GM12864 (cell line): ENCODE data around the gene TMEM184C.

Experiments used
- DNase-seq: peaks from one replicate; pipeline ENCODE4 v3.0.0-alpha.2; 2011; ENCODE audit warnings: low read depth
- H3K4me3 ChIP-seq: 2 replicates; pipeline ENCODE4 v1.5.1; 2011; ENCODE audit warnings: mild to moderate bottlenecking, low read depth, low read length, control low read depth
- TF ChIP-seq, protein P1 (sequence below): IDR thresholded peaks from 2 replicates; pipeline ENCODE4 v1.5.1; 2011; ENCODE audit warnings: low read depth, mild to moderate bottlenecking, moderate library complexity, low read length, control low read depth, inconsistent platforms; ENCODE audit errors: missing control alignments

The TMEM184C gene

DNA sequence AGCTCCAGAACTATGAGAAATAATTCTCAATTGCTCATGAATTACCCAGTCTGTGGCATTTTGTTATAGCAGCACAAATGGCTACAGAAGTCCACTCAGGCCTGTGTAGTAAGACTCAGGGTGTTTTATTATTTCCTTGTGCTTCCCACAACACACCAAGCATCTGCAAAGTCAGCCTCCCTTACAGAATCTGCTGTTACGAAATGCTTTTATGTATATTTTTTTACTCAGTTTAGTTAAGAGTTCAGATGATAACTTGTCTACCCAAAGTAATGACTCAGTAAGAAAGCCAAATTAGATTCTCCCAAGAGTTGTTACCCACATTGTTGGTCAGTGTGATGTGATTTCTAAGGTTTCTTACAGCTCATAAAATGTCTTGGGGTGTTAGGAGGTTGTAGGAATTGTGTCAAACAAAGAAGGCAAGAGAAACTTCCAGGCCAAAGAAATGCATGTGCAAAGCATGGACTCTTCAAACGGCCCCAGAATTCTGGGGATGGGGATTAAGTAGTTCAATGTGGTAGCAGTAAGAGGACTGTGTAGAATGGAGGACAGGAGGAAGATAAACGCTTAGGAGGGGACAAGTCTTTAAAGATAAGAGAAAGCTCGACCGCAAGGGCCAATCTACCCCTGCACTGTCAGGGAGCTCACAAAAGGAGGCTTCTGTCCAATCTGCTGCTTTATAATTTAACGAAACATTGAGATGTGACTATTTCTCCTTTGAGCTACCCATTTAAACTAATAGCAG, 35.4 kb upstream of the TMEM184C start:
- DNase-seq = no peak
- no peak overlapping the region for H3K4me3 ChIP-seq
- TF ChIP-seq, protein P1, sequence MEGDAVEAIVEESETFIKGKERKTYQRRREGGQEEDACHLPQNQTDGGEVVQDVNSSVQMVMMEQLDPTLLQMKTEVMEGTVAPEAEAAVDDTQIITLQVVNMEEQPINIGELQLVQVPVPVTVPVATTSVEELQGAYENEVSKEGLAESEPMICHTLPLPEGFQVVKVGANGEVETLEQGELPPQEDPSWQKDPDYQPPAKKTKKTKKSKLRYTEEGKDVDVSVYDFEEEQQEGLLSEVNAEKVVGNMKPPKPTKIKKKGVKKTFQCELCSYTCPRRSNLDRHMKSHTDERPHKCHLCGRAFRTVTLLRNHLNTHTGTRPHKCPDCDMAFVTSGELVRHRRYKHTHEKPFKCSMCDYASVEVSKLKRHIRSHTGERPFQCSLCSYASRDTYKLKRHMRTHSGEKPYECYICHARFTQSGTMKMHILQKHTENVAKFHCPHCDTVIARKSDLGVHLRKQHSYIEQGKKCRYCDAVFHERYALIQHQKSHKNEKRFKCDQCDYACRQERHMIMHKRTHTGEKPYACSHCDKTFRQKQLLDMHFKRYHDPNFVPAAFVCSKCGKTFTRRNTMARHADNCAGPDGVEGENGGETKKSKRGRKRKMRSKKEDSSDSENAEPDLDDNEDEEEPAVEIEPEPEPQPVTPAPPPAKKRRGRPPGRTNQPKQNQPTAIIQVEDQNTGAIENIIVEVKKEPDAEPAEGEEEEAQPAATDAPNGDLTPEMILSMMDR = no peak

DNA sequence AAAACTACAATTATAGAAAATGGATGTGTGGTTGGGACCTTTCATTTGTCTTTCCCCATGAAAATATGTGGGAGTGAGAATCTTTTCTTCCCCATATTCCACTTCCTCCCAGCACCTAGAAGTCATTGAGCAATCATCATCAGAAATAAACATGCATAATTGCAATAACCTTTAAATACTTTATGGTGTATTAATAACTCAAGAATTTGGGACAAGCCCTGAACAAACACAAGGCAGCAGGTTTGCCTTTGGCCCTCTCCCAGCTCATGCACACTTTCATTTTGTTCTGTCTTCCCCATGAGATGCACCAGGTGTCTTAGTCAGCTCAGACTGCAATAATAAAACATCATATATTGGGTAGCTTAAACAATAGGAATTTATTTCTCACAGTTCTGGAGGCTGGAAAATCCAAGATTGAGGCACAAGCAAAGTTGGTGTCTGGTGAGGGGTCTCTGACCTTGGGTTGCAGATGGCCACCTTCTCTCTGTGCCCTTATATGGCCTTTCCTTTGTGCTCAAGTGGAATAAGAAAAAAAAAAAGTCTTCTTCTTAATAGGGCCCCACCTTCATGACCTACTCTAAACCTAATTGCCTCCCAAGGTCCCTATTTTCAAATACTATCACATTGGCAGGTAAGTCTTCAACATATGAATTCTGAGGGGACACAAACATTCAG, 34.7 kb upstream of the TMEM184C start:
- DNase-seq = no peak
- no peak overlapping the region for H3K4me3 ChIP-seq
- TF ChIP-seq, protein P1 = no peak

DNA sequence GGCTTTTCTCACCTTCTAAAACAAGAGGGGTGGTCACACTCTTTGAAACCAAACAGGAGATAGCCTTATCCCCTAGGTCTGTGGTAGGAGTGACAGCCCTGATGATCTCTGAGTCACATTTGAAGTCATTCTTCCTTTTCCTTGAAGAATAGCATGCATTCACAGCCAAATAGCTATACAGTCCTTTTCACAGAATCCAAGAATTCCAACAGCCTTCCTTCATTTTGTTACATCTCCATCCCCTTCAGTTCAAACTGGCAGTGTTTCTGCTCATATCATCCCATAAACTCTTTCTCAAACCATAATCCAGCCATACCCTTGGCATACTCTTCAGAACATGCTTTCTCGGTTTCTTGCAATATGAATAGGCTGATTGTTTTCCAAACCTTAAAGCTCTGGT, 33.3 kb upstream of the TMEM184C start:
- TF ChIP-seq, protein P1 = no peak
- DNase-seq = no peak
- no peak overlapping the region for H3K4me3 ChIP-seq

DNA sequence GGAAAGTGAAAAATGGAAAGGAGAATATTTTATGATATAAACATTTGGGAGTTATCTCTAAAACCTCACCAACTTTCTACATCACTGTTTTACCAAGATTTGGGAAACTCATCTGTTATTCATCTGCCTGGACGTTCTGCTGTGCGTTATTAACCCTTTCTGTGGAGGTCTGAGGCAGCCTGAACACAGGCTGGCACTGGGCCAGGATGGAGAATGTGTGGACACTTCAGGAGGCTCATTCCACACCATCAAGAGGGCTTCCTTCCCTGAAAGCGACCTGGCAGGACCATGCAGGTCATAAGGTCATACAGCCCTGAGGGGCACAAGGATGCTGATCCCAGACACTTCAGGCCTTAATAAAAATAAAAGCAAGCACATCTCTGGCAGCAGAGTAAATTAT, 31.2 kb upstream of the TMEM184C start:
- no peak for DNase-seq
- TF ChIP-seq, protein P1 = no peak
- H3K4me3 ChIP-seq = no peak overlapping the region

DNA sequence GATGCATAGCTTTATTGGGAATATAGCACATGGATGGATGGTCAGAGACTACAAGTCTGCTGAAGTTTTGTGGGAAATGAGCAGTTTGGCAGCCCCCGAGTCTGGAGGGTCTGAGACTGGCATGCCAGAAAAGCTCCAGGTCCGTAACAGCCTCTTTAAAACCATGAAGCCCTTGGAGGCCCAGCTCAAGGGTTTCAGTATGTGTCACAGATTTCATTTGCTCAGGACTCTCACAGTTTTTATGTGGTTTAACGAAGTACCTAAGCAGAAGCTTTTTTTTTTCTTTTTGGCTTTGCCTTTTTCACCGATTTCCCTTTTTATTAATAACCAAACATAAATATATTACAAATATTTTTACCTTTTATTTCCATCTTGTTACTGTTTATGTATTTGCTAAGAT, 30.6 kb upstream of the TMEM184C start:
- peak; percentile 21 for DNase-seq
- TF ChIP-seq, protein P1 = no peak
- H3K4me3 ChIP-seq = no peak overlapping the region

DNA sequence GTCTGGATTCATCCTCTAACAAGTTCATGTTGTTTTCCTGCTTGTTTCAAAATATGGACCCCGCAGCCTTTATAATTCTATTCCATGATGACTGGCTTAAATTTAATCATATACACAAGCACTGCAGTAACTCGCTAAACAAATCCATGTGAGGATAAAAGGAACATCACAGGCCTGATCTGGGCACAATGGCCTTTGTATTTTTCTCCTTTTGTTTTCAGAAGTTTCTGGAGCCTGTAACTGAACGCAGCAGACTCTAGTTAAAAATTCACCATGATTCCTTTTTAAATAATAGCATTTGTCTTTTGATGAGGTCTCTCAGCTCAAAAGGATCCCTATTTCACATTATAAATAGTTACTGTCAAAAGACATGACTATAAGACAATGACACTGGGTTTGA, 30.2 kb upstream of the TMEM184C start:
- TF ChIP-seq, protein P1 = no peak
- H3K4me3 ChIP-seq = no peak overlapping the region
- DNase-seq = no peak
